H9 (cell line): Measurements from ENCODE around the gene KAZN. TPM values are rescaled to one million over a fixed set of nuclear protein-coding genes. Genes with fewer than 3 reads are reported as not detected.
A peak's percentile ranks its signal among the peaks of the same experiment; 100 is the strongest.

ENCODE experiments used
- DNase-seq: peaks from one replicate; pipeline ENCODE4 v3.0.0-alpha.2; 2017
- H2AFZ ChIP-seq: one replicate; pipeline ENCODE4 v1.6.1; 2013; ENCODE audit warnings: mild to moderate bottlenecking, low read length, control low read depth, moderate library complexity
- H2AK5ac ChIP-seq: 2 replicates; pipeline ENCODE4 v1.6.1; 2013; ENCODE audit warnings: low read length, control low read depth, mixed read lengths; ENCODE audit not compliant: insufficient read length
- H2BK120ac ChIP-seq: one replicate; pipeline ENCODE4 v1.6.1; 2013; ENCODE audit warnings: low read depth, mild to moderate bottlenecking, low read length, control low read depth, inconsistent platforms; ENCODE audit not compliant: poor library complexity, severe bottlenecking
- H2BK12ac ChIP-seq: 2 replicates; pipeline ENCODE4 v1.6.1; 2013; ENCODE audit warnings: low read length, control low read depth, mixed read lengths, low read depth; ENCODE audit not compliant: insufficient read length
- H2BK15ac ChIP-seq: 2 replicates; pipeline ENCODE4 v1.6.1; 2013; ENCODE audit warnings: low read depth, low read length, control low read depth
- H2BK20ac ChIP-seq: one replicate; pipeline ENCODE4 v1.6.1; 2013; ENCODE audit warnings: low read depth, mild to moderate bottlenecking, low read length, control low read depth, inconsistent platforms; ENCODE audit not compliant: poor library complexity, severe bottlenecking
- H2BK5ac ChIP-seq: 2 replicates; pipeline ENCODE4 v1.6.1; 2013; ENCODE audit warnings: low read length, control low read depth, mixed read lengths; ENCODE audit not compliant: insufficient read length
- H3K14ac ChIP-seq: 2 replicates; pipeline ENCODE4 v1.6.1; 2013; ENCODE audit warnings: low read length, control low read depth; ENCODE audit not compliant: insufficient read depth
- H3K18ac ChIP-seq: 2 replicates; pipeline ENCODE4 v1.6.1; 2013; ENCODE audit warnings: low read depth, mild to moderate bottlenecking, mixed read lengths, low read length, control low read depth; ENCODE audit not compliant: insufficient read length
- H3K23ac ChIP-seq: 2 replicates; pipeline ENCODE4 v1.6.1; 2013; ENCODE audit warnings: low read length, control low read depth, mixed read lengths, low read depth; ENCODE audit not compliant: insufficient read length
- H3K23me2 ChIP-seq: 2 replicates; pipeline ENCODE4 v1.6.1; 2013; ENCODE audit warnings: low read depth, mild to moderate bottlenecking, mixed read lengths, low read length, control low read depth; ENCODE audit not compliant: insufficient read length, poor library complexity, severe bottlenecking
- H3K27ac ChIP-seq: 2 replicates; pipeline ENCODE4 v1.5.1; 2013; ENCODE audit warnings: low read length, control low read depth, mixed read lengths, low read depth; ENCODE audit not compliant: insufficient read length
- H3K27me3 ChIP-seq: 2 replicates; pipeline ENCODE4 v1.6.1; 2013; ENCODE audit warnings: low read length, control low read depth, inconsistent platforms; ENCODE audit not compliant: insufficient read depth
- H3K4ac ChIP-seq: 2 replicates; pipeline ENCODE4 v1.6.1; 2013; ENCODE audit warnings: low read depth, mild to moderate bottlenecking, control low read depth, inconsistent platforms, low read length, moderate library complexity
- H3K4me1 ChIP-seq: 2 replicates; pipeline ENCODE4 v1.6.1; 2013; ENCODE audit warnings: low read length, control low read depth, inconsistent platforms; ENCODE audit not compliant: insufficient read depth
- H3K4me2 ChIP-seq: 2 replicates; pipeline ENCODE4 v1.6.1; 2013; ENCODE audit warnings: low read length, control low read depth, mixed read lengths; ENCODE audit not compliant: insufficient read length, insufficient read depth
- H3K56ac ChIP-seq: 2 replicates; pipeline ENCODE4 v1.6.1; 2013; ENCODE audit warnings: low read depth, mild to moderate bottlenecking, mixed read lengths, low read length, control low read depth; ENCODE audit not compliant: insufficient read length
- H3K79me1 ChIP-seq: 2 replicates; pipeline ENCODE4 v1.6.1; 2013; ENCODE audit warnings: low read depth, mild to moderate bottlenecking, moderate library complexity, low read length, control low read depth, inconsistent platforms; ENCODE audit not compliant: insufficient read depth, poor library complexity, severe bottlenecking
- H3K79me2 ChIP-seq: 2 replicates; pipeline ENCODE4 v1.6.1; 2013; ENCODE audit warnings: low read length, control low read depth, inconsistent platforms; ENCODE audit not compliant: insufficient read depth
- H3K9ac ChIP-seq: 2 replicates; pipeline ENCODE4 v1.6.1; 2013; ENCODE audit warnings: low read length, control low read depth, mixed read lengths; ENCODE audit not compliant: insufficient read length; ENCODE audit errors: extremely low read depth
- H3K9me3 ChIP-seq: one replicate; pipeline ENCODE4 v1.6.1; 2013; ENCODE audit warnings: low read depth, low read length, inconsistent platforms; ENCODE audit not compliant: control insufficient read depth
- H3T11ph ChIP-seq: one replicate; pipeline ENCODE4 v1.6.1; 2013; ENCODE audit warnings: mild to moderate bottlenecking, low read length, control low read depth, inconsistent platforms
- H4K20me1 ChIP-seq: one replicate; pipeline ENCODE4 v1.6.1; 2013; ENCODE audit not compliant: control insufficient read depth, insufficient read length, insufficient read depth
- H4K5ac ChIP-seq: 2 replicates; pipeline ENCODE4 v1.6.1; 2013; ENCODE audit warnings: low read depth, mild to moderate bottlenecking, mixed read lengths, low read length, control low read depth; ENCODE audit not compliant: insufficient read length
- H4K8ac ChIP-seq: replicated peaks from 2 replicates; pipeline ENCODE4 v1.6.1; 2013; ENCODE audit warnings: low read length, control low read depth, mixed read lengths, low read depth; ENCODE audit not compliant: insufficient read length
- H4K91ac ChIP-seq: 2 replicates; pipeline ENCODE4 v1.6.1; 2013; ENCODE audit warnings: low read depth, mild to moderate bottlenecking, moderate library complexity, mixed read lengths, low read length, control low read depth; ENCODE audit not compliant: insufficient read length
- H3K27ac Mint-ChIP-seq, 3 experiments: 2 replicates in 2 of 3; 3 replicates in 1 of 3; pipeline ENCODE4 v1.8.0; 2020 to 2021; ENCODE audit warnings: mixed read lengths in 3 of 3, mild to moderate bottlenecking in 1 of 3, moderate library complexity in 1 of 3
- H3K27me3 Mint-ChIP-seq: 2 replicates; pipeline ENCODE4 v1.8.0; 2021; ENCODE audit warnings: low read depth, mild to moderate bottlenecking, moderate library complexity, mixed read lengths
- H3K36me3 Mint-ChIP-seq, 3 experiments: 2 replicates in 2 of 3; 3 replicates in 1 of 3; pipeline ENCODE4 v1.8.0; 2020 to 2021; ENCODE audit warnings: low read depth in 3 of 3, mixed read lengths in 3 of 3; ENCODE audit not compliant: insufficient read depth in 1 of 3
- H3K4me1 Mint-ChIP-seq, 2 experiments: 2 replicates each; pipeline ENCODE4 v1.8.0; 2020; ENCODE audit warnings: mixed read lengths in 2 of 2
- H3K4me3 Mint-ChIP-seq, 2 experiments: 2 replicates in 1 of 2; 3 replicates in 1 of 2; pipeline ENCODE4 v1.8.0; 2020 to 2021; ENCODE audit warnings: mild to moderate bottlenecking in 2 of 2, mixed read lengths in 2 of 2, moderate library complexity in 1 of 2
- H3K9me3 Mint-ChIP-seq, 2 experiments: 2 replicates in 1 of 2; 3 replicates in 1 of 2; pipeline ENCODE4 v1.8.0; 2020; ENCODE audit warnings: mild to moderate bottlenecking in 2 of 2, mixed read lengths in 2 of 2, moderate library complexity in 1 of 2
- CTCF ChIP-seq: fragments of 200-600 bp; sonication (generic); conservative IDR thresholded peaks from 3 replicates; pipeline ENCODE4 v1.8.0; 2021; ENCODE audit warnings: antibody characterized with exemption, mild to moderate bottlenecking
- WGBS: extraction: QIAGEN DNeasy Blood & Tissue Kit; methylation state at CpG from one replicate; pipeline ENCODE4 v1.1.7; 2013; ENCODE audit warnings: missing lambda C conversion rate, low lambda C conversion rate, mixed read lengths; ENCODE audit not compliant: insufficient read length; ENCODE audit errors: extremely low coverage; 5-methylcytosine and 5-hydroxymethylcytosine counted together
- total RNA-seq: library from RNA; stranded (reverse); gene quantifications from 2 replicates; pipeline ENCODE4 v1.2.1, GENCODE V29; 2021

Gene KAZN
- total RNA-seq, 1 experiment from 2014 or later, result 7.6 TPM

- H3K18ac ChIP-seq, result no peak overlapping the region
- no peak overlapping the region for H2BK120ac ChIP-seq
- Mint-ChIP-seq H3K27ac (peak overlapping the region in 1 of 3 experiments; percentile 75; a peak in 4 of 7 replicates), H3K4me1 (peaks cover 28 to 34% of the 10 kb centered on the region in 2 experiments), H3K36me3 (peaks cover 0 to 2% (median 0%) of the 10 kb centered on the region in 3 experiments; a peak in 2 of 7 replicates), H3K9me3 (peaks cover 0 to 2% of the 10 kb centered on the region in 2 experiments; a peak in 4 of 5 replicates), H3K27me3 (no peaks in the 10 kb centered on the region; the same call in 1 of the 2 replicates), H3K4me3 (no peak overlapping the region)
- no peak overlapping the region for H2AK5ac ChIP-seq
- H2BK12ac ChIP-seq, result no peak overlapping the region
- no peak overlapping the region for H3K23ac ChIP-seq
- no peak overlapping the region for H3K27ac ChIP-seq
- H3K79me1 ChIP-seq, result no peaks in the 10 kb centered on the region
- no CpG with 5 or more reads among the region's 20 CpGs for whole genome bisulfite sequencing
- no peak overlapping the region for H3K56ac ChIP-seq
- no peak for TF ChIP-seq CTCF
- no peak overlapping the region for H3T11ph ChIP-seq
- H3K23me2 ChIP-seq, result no peaks in the 10 kb centered on the region
- H3K14ac ChIP-seq, result no peak overlapping the region; the same call in 1 of the 2 replicates
- H3K9ac ChIP-seq, result no peak overlapping the region
- no peaks in the 10 kb centered on the region for H4K20me1 ChIP-seq
- H4K91ac ChIP-seq, result no peak overlapping the region
- H3K79me2 ChIP-seq, result no peaks in the 10 kb centered on the region
- no peak overlapping the region for H2BK20ac ChIP-seq
- H4K8ac ChIP-seq, result no peak overlapping the region
- no peak overlapping the region for H3K4ac ChIP-seq
- no peak overlapping the region for H3K4me2 ChIP-seq
- no peak overlapping the region for H2AFZ ChIP-seq
- H3K27me3 ChIP-seq, result no peaks in the 10 kb centered on the region
- peaks cover 4% of the 10 kb centered on the region; the same call in 1 of the 2 replicates for H3K4me1 ChIP-seq
- DNase-seq, result no peak
- no peak overlapping the region for H4K5ac ChIP-seq
- H3K9me3 ChIP-seq, result no peaks in the 10 kb centered on the region
- no peak overlapping the region for H2BK15ac ChIP-seq
- H2BK5ac ChIP-seq, result no peak overlapping the region
Measured at GRCh38 chr1:14949836-14950713, 351.6 kb downstream of the KAZN start.
